Ascending aorta (tissue), 2 donors: ENCODE data around the gene HDAC3. TPM values are rescaled to one million over a fixed set of nuclear protein-coding genes. Genes with fewer than 3 reads are reported as not detected.

Experiments
- DNase-seq, 2 donors: peaks; one replicate each; pipeline ENCODE4 v3.0.0-alpha.2; 2019; ENCODE audit warnings: low spot score in 2 of 2
- H3K27ac ChIP-seq, 2 donors: fragments of 200-600 bp; sonication (generic); one replicate each; pipeline ENCODE4 v1.5.1; 2016 to 2017; ENCODE audit warnings: mild to moderate bottlenecking in 1 of 2
- H3K27me3 ChIP-seq: fragments of 200-600 bp; sonication (generic); one replicate; pipeline ENCODE4 v1.5.1; 2017
- H3K36me3 ChIP-seq, 2 donors: fragments of 200-600 bp; sonication (generic); one replicate each; pipeline ENCODE4 v1.5.1; 2016
- H3K4me1 ChIP-seq, 2 donors: fragments of 200-600 bp; sonication (generic); one replicate each; pipeline ENCODE4 v1.5.1; 2016 to 2017; ENCODE audit warnings: mild to moderate bottlenecking in 1 of 2
- H3K4me3 ChIP-seq, 2 donors: fragments of 200-600 bp; sonication (generic); one replicate each; pipeline ENCODE4 v1.5.1; 2016 to 2017; ENCODE audit warnings: mild to moderate bottlenecking in 1 of 2
- H3K9me3 ChIP-seq, 2 donors: fragments of 200-600 bp; sonication (generic); one replicate each; pipeline ENCODE4 v1.5.1; 2016
- CTCF ChIP-seq, 3 experiments: fragments of 200-600 bp in 2 of 3; fragments of 450-650 bp in 1 of 3; sonication (generic) in 2 of 3; IDR thresholded peaks; one replicate each; pipeline ENCODE4 v1.5.1; 2016 to 2019; ENCODE audit warnings: antibody characterized with exemption in 3 of 3, mild to moderate bottlenecking in 1 of 3, moderate library complexity in 1 of 3
- intact Hi-C: fragments of 100-400 bp; cut with DNase I; formaldehyde crosslinking; loops from one replicate; pipeline ENCODE4 v1.15.1; 2023
- total RNA-seq: library from RNA; depleted of rRNA; stranded (reverse); fragments of >200 nt; gene quantifications from one replicate; pipeline ENCODE4 v1.1.0, GENCODE V29; 2016

Gene HDAC3
- total RNA-seq, 1 donor from 2014 or later = 43.4 TPM

DNA sequence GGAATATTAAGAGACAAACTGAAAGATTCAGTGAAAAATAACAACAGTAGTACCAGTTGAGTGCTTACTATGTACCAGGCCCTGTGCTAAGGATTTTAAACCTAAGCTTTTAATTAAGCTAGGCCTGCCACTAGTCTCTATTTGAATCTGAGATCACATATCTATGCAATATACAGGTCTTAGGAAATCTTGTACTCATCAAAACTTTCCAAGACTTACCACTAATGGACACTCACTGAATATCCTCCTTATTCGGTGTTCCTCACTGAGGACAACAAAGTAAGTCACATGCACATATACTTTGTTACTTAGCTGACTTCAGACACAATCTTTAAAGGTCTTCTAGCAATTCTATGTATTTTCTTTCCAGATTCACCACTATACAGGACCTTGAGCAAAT lies 50.4 kb downstream of the HDAC3 start:
- H3K27ac ChIP-seq = no peak overlapping the region
- no peaks in the 10 kb centered on the region for H3K27me3 ChIP-seq
- DNase-seq = no peak
- peaks cover 44 to 56% of the 10 kb centered on the region in 2 donors for H3K36me3 ChIP-seq
- intact Hi-C loops = no loop called here
- no peaks in the 10 kb centered on the region for H3K4me1 ChIP-seq
- no peaks in the 10 kb centered on the region for H3K9me3 ChIP-seq
- TF ChIP-seq CTCF (IDR thresholded peaks at IDR 0.05) = no peak
- H3K4me3 ChIP-seq = no peak overlapping the region

- no peak for TF ChIP-seq CTCF (IDR thresholded peaks at IDR 0.05)
- Histone ChIP-seq H3K27me3 (no peaks in the 10 kb centered on the region), H3K9me3 (no peaks in the 10 kb centered on the region), H3K36me3 (peaks cover 49 to 62% of the 10 kb centered on the region in 2 donors), H3K4me1 (no peaks in the 10 kb centered on the region), H3K27ac (no peak overlapping the region), H3K4me3 (no peak overlapping the region)
- no peak for DNase-seq
- intact Hi-C loops = no loop called here
These were observed 51.1 kb downstream of the HDAC3 start for GRCh38 chr5:141585594-141585993.

DNA sequence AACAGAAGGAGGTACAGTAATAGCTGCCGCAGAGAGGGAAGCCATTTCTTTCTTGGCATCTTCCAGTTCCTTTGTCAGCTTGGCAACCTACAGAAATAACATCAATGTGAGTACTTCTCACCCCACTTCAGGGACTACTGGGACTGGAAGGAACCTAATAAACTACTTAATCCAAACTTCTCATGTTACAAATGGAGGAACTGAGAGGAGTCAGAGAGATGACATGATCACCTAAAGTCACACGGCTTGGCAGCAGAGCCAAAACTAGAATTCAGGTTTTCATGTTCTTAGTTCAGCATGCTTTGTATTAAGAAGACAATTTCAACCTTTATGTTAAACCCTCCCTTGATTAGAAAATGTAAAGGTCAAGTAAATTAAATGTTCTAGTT lies 62.5 kb downstream of the HDAC3 start:
- intact Hi-C loops = no loop called here
- Histone ChIP-seq H3K27me3 (no peaks in the 10 kb centered on the region), H3K4me1 (no peaks in the 10 kb centered on the region), H3K36me3 (peaks cover 74 to 91% of the 10 kb centered on the region in 2 donors), H3K9me3 (no peaks in the 10 kb centered on the region), H3K27ac (no peak overlapping the region), H3K4me3 (no peak overlapping the region)
- no peak for TF ChIP-seq CTCF (IDR thresholded peaks at IDR 0.05)
- DNase-seq = no peak

DNA sequence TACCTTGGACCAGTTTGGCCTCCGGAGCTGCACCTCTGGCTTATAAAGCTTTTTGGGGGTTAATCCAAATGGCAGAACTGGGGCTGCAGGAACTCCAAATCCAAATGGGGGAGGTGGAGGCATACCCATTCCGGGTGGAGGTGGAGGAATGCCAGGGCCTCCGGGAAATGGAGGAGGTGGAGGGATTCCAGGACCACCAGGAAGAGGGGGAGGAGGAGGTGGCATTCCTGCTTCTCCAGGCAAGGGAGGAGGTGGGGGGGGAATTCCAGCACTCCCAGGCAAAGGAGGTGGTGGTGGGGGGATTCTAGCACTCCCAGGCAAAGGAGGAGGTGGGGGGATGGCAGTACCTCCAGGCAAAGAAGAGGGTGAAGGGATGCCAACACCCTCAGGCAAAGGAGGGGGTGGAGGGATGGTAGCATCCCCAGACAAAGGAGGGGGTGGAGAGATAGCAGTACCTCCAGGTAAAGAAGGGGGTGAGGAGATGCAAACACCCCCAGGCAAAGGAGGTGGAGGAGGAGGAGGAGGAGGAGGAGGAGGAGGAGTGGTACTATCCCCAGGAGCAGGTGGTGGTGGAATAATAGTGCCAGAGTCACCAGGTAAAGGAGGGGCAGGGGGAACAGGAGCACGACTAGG lies 63.0 kb downstream of the HDAC3 start:
- peaks cover 69 to 90% of the 10 kb centered on the region in 2 donors for H3K36me3 ChIP-seq
- H3K4me3 ChIP-seq = no peak overlapping the region
- intact Hi-C loops = no loop called here
- H3K27me3 ChIP-seq = no peaks in the 10 kb centered on the region
- no peaks in the 10 kb centered on the region for H3K9me3 ChIP-seq
- TF ChIP-seq CTCF (IDR thresholded peaks at IDR 0.05) = no peak
- H3K4me1 ChIP-seq = no peaks in the 10 kb centered on the region
- no peak overlapping the region for H3K27ac ChIP-seq
- DNase-seq = no peak

Other genes with a start within 250 kb of the HDAC3 start
- 3.6 TPM for gene PCDHGB4, start 249.2 kb downstream of the HDAC3 start, total RNA-seq
- 3.2 TPM for gene PCDHGA8, start 244.2 kb downstream of the HDAC3 start, total RNA-seq
- 19.6 TPM for gene PCDHGB5, start 238.9 kb downstream of the HDAC3 start, total RNA-seq
- 3.2 TPM for gene PCDHGA9, start 234.1 kb downstream of the HDAC3 start, total RNA-seq
- gene PCDHGB6, start 228.8 kb downstream of the HDAC3 start, total RNA-seq = 3.9 TPM
- 4.4 TPM for gene PCDHGA10, start 223.9 kb downstream of the HDAC3 start, total RNA-seq
- gene PCDHGB7, start 219.2 kb downstream of the HDAC3 start, total RNA-seq = 10.2 TPM
- gene PCDHGA11, start 215.8 kb downstream of the HDAC3 start, total RNA-seq = 5.3 TPM
- 18.5 TPM for gene PCDHGA12, start 206.3 kb downstream of the HDAC3 start, total RNA-seq
- gene PCDHGC3, start 160.9 kb downstream of the HDAC3 start, total RNA-seq = 51.4 TPM
- gene PCDHGC4, start 151.8 kb downstream of the HDAC3 start, total RNA-seq = 59.3 TPM
- gene PCDHGC5, start 147.8 kb downstream of the HDAC3 start, total RNA-seq = 0.11 TPM
- 65.8 TPM for gene DIAPH1, start 17.8 kb downstream of the HDAC3 start, total RNA-seq
- 1.4 TPM for gene RELL2, start 148 bp upstream of the HDAC3 start, total RNA-seq
- gene FCHSD1, start 14.6 kb upstream of the HDAC3 start, total RNA-seq = 127 TPM
- gene ARAP3, start 45.4 kb upstream of the HDAC3 start, total RNA-seq = 55.5 TPM
- gene PCDH1, start 241.6 kb upstream of the HDAC3 start, total RNA-seq = 165 TPM